Astrocyte (in vitro differentiated cells and primary cell): ENCODE data around the gene ETV6.

Experiments used
- EZH2 ChIP-seq: IDR thresholded peaks from 2 replicates; pipeline ENCODE4 v1.6.1; 2012; ENCODE audit warnings: mild to moderate bottlenecking, low read length, inconsistent platforms; ENCODE audit not compliant: insufficient read depth
- TF ChIP-seq, protein P1 (sequence below): IDR thresholded peaks from 2 replicates; pipeline ENCODE4 v1.5.1; 2011; ENCODE audit warnings: low read depth, mild to moderate bottlenecking, inconsistent platforms, low read length, moderate library complexity; ENCODE audit not compliant: insufficient read depth

DNA sequence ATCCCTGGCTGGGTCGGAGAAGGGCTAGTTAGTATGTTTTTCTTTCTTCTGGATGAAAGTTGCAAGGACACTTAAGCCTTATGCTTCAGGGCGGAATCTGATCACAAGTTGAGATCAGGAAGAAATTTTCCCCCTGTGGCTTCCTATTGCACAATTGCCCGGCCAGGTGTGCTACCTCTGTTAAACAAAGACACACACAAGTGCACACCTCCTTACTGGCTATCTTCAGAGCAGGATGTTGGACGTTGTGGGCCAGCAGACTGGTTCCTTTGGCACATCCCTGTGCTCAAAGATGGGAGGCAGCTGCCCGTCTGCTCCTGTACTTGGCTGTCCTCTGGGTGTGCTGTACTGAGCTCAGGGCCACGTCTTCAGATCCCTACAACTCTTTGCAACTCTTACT lies 19.1 kb downstream of the ETV6 start:
- TF ChIP-seq, protein P1, sequence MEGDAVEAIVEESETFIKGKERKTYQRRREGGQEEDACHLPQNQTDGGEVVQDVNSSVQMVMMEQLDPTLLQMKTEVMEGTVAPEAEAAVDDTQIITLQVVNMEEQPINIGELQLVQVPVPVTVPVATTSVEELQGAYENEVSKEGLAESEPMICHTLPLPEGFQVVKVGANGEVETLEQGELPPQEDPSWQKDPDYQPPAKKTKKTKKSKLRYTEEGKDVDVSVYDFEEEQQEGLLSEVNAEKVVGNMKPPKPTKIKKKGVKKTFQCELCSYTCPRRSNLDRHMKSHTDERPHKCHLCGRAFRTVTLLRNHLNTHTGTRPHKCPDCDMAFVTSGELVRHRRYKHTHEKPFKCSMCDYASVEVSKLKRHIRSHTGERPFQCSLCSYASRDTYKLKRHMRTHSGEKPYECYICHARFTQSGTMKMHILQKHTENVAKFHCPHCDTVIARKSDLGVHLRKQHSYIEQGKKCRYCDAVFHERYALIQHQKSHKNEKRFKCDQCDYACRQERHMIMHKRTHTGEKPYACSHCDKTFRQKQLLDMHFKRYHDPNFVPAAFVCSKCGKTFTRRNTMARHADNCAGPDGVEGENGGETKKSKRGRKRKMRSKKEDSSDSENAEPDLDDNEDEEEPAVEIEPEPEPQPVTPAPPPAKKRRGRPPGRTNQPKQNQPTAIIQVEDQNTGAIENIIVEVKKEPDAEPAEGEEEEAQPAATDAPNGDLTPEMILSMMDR: no peak
- TF ChIP-seq EZH2: no peak
